ENCODE data around the gene NAPB. TPM values are rescaled to one million over a fixed set of nuclear protein-coding genes. Genes with fewer than 3 reads are reported as not detected.

Gene NAPB
- total RNA-seq, 8 experiments from 2014 or later = 26.9 to 61.4 (median 42.7) TPM

DNA sequence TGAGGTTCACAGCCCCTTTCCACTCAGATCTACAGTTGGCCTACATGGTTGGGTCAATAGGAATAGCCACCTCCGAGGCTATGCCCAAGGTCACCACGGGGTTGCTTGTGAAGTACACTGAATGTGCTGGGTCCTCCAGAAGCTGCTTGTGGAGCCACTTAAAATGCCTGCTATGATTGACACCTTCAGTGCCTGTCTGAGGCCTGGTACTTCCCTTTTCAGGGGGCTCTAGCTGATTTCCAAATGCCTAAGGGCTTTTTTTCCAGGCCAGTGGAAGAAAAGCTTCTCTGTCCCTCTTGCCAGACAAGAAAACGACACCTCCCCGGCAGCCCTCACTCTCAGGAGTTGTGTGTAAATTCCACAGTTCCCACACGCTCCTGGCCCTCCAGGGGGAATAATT lies 77.0 kb downstream of the NAPB start:
- Histone ChIP-seq H3K27ac (no peak overlapping the region), H3K4me3 (no peak overlapping the region), H3K4me1 (replicated peaks in 1 of 2) (peaks cover 4 to 12% of the 10 kb centered on the region in 2 donors)
- WGBS, 10 experiments = 80 to 100% (median 80%) methylated on average over 1 to 4 of the region's 5 CpGs; no CpG with 5 or more reads in 7 of the 10 experiments
- in situ Hi-C loops (cut with MboI; ENCODE audit: low pct_unique_long_range_greater_than_20kb in 2 of 9, low sequenced_read_pairs in 9 of 9, unreplicated experiment in 9 of 9) = loop anchor here in 6 of 9 experiments (10.0 to 25.0 kb wide), 8 partner anchors 290 to 1007 kb away; partner anchors contain the start of genes SSTR4 (in 2 of the 6) and THBD (in 2 of the 6)
- ATAC-seq (replicated peaks in 6 of 8) = no peak

DNA sequence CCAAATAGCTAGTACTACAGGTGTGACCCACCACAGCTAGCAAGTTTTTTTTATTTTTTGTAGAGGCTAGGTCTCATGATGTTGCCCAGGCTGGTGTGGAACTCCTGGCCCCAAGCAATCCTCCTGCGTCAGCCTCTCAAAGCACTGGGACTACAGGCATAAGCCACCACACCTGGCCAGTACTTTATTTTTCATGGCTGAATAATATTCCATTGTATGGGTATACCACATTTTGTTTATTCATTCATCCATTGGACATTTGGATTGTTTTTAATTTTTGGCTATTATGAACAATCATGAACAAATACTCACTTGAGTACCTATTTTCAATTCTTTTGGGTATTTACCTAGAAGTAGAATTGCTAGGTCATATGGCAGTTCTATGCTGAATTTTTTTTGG lies 77.7 kb downstream of the NAPB start:
- no peak for ATAC-seq (replicated peaks in 6 of 8)
- in situ Hi-C loops (cut with MboI; ENCODE audit: low pct_unique_long_range_greater_than_20kb in 2 of 9, low sequenced_read_pairs in 9 of 9, unreplicated experiment in 9 of 9) = loop anchor here in 6 of 9 experiments (10.0 to 25.0 kb wide), 8 partner anchors 289 to 1006 kb away; partner anchors contain the start of genes SSTR4 (in 2 of the 6) and THBD (in 2 of the 6)
- Histone ChIP-seq H3K4me1 (replicated peaks in 1 of 2) (peaks cover 0 to 6% of the 10 kb centered on the region in 2 donors), H3K27ac (no peak overlapping the region), H3K4me3 (no peak overlapping the region)
- WGBS, 10 experiments = 43 to 100% (median 94%) methylated on average over 1 of the region's 1 CpG; no CpG with 5 or more reads in 4 of the 10 experiments

DNA sequence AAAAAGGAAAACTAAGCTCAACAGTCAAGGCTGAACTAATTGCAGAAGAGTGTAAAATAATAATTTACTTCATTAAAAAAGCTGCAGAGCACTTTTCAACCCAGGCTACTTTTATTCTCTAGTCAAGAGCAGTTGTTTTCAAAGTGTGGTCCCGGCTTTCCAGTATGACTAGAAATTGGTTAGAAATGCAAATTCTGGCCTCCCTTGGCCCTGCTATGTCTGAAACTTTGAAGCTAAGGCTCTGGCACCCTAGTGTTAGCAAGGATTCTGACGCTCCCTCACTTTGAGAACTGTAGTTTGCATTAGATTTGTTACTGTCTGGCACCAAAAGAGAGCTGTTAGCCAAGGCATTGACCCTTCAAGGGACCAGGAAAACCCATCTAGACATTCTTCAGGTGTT lies 80.2 kb downstream of the NAPB start:
- Histone ChIP-seq H3K4me3 (no peak overlapping the region), H3K4me1 (replicated peaks in 1 of 2) (peaks cover 5 to 11% of the 10 kb centered on the region in 2 donors), H3K27ac (no peak overlapping the region)
- in situ Hi-C loops (cut with MboI; ENCODE audit: low pct_unique_long_range_greater_than_20kb in 2 of 9, low sequenced_read_pairs in 9 of 9, unreplicated experiment in 9 of 9) = loop anchor here in 6 of 9 experiments (10.0 to 25.0 kb wide), 8 partner anchors 286 to 1004 kb away; partner anchors contain the start of genes SSTR4 (in 2 of the 6) and THBD (in 2 of the 6)
- WGBS, 10 experiments = 8 to 83% (median 33%) methylated on average over 1 to 2 of the region's 2 CpGs; no CpG with 5 or more reads in 4 of the 10 experiments
- no peak for ATAC-seq (replicated peaks in 6 of 8)

DNA sequence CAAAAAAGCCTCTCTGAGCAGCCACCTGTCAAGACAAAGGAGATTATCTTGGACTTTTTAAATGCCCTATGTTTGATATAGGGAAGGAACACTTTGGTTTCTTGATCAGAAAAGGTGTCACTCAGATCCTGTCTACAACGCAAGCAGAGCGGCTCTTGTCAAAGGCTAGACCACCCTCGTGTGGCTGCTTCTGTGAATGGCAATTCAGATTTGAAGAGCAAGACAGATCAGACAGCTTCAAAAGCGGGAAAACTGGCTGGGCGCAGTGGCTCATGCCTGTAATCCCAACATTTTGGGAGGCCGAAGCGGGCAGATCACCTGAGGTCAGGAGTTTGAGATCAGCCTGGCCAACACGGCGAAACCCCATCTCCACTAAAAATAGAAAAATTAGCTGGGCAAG lies 80.8 kb downstream of the NAPB start:
- H3K4me3 ChIP-seq = no peak overlapping the region
- H3K27ac ChIP-seq = no peak overlapping the region
- H3K4me1 ChIP-seq (replicated peaks in 1 of 2) = peaks cover 5 to 11% of the 10 kb centered on the region in 2 donors
- in situ Hi-C loops (cut with MboI; ENCODE audit: low pct_unique_long_range_greater_than_20kb in 2 of 9, low sequenced_read_pairs in 9 of 9, unreplicated experiment in 9 of 9) = loop anchor here in 6 of 9 experiments (10.0 to 25.0 kb wide), 8 partner anchors 286 to 1003 kb away; partner anchors contain the start of genes SSTR4 (in 2 of the 6) and THBD (in 2 of the 6)
- 20 to 71% (median 36%) methylated on average over 1 to 8 of the region's 9 CpGs; no CpG with 5 or more reads in 2 of the 10 experiments for WGBS, 10 experiments
- ATAC-seq (replicated peaks in 6 of 8) = peak; percentile 68 to 88 (median 74)

DNA sequence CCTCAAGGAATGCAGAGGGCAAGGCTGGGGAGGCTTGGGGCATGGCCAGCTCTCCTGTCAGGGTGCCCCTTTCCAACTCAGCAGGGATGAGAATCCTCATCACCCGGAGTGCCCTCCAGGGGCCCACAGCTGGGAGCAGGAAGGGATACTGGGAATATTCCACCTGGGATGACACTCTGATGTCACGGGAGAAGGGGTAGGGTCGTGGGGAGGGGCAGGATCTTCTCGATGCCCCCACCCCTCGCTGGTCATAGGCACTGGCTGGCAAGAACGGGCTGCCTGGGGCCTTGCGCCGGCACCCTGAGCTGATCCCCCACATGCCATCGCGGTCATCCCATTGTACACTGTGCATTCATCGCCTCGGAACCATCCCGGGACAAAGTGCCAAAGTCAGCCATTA lies 81.3 kb downstream of the NAPB start:
- H3K4me1 ChIP-seq (replicated peaks in 1 of 2) = peaks cover 5 to 11% of the 10 kb centered on the region in 2 donors
- ATAC-seq (replicated peaks in 6 of 8) = no peak
- no peak overlapping the region for H3K27ac ChIP-seq
- H3K4me3 ChIP-seq = no peak overlapping the region
- WGBS, 10 experiments = 60 to 100% (median 98%) methylated on average over 1 to 5 of the region's 13 CpGs; no CpG with 5 or more reads in 4 of the 10 experiments
- in situ Hi-C loops (cut with MboI; ENCODE audit: low pct_unique_long_range_greater_than_20kb in 2 of 9, low sequenced_read_pairs in 9 of 9, unreplicated experiment in 9 of 9) = loop anchor here in 8 of 9 experiments (10.0 to 25.0 kb wide), 9 partner anchors 285 to 1005 kb away; partner anchors contain the start of genes SSTR4 (in 2 of the 8) and THBD (in 2 of the 8)

DNA sequence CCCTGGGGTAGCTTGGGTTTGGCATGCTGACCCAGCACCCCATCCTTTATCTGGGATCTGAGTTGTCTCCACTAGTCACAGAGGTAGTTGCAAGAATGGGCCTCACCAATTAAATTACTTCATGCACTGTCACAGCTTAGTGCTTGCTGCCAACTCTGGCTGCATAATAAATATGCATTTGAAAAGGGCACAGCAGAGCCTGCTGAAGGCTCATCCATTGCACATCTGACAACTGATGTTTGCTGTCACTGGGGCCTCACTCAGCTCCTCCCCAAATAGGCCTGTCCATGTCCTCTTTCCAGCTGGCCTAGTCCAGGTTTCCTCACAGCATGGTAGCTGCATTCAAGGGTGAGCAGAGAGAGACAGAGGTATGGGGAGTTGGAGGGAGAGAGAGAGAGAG lies 84.0 kb downstream of the NAPB start:
- no peak overlapping the region for H3K4me3 ChIP-seq
- in situ Hi-C loops (cut with MboI; ENCODE audit: low pct_unique_long_range_greater_than_20kb in 2 of 9, low sequenced_read_pairs in 9 of 9, unreplicated experiment in 9 of 9) = loop anchor here in 7 of 9 experiments (10.0 to 25.0 kb wide), 7 partner anchors 300 to 1003 kb away; partner anchors contain the start of genes SSTR4 (in 2 of the 7) and THBD (in 2 of the 7)
- ATAC-seq (replicated peaks in 6 of 8) = peak; percentile 55 to 94 (median 86)

DNA sequence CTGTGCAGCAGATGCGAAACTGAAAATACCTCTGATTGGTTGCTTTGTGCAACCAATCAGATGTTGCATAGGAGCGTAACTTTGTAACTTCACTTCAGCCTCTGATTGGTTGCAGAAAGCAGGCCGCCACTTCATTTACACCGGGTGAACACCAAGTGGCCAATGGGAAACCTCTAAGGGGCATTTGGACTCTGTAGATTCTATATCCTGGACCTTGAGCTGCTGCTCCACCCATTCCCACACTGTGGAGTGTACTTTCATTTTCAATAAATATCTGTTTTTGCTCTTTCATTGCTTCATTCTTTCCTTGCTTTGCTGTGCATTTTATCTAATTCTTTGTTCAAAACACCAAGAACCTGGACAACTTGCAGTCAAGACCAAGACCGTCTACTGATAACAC lies 84.8 kb downstream of the NAPB start:
- in situ Hi-C loops (cut with MboI; ENCODE audit: low pct_unique_long_range_greater_than_20kb in 2 of 9, low sequenced_read_pairs in 9 of 9, unreplicated experiment in 9 of 9) = loop anchor here in 7 of 9 experiments (10.0 to 25.0 kb wide), 7 partner anchors 299 to 1002 kb away; partner anchors contain the start of genes SSTR4 (in 2 of the 7) and THBD (in 2 of the 7)
- no peak overlapping the region for H3K27ac ChIP-seq
- H3K4me1 ChIP-seq (replicated peaks in 1 of 2) = peaks cover 5 to 11% of the 10 kb centered on the region in 2 donors
- H3K4me3 ChIP-seq = no peak overlapping the region
- 69 to 100% (median 92%) methylated on average over 1 to 5 of the region's 5 CpGs; no CpG with 5 or more reads in 1 of the 10 experiments for WGBS, 10 experiments
- peak in 2 of 8 experiments; percentile 17 to 37 for ATAC-seq (replicated peaks in 6 of 8)

More for the DNA sequence above, 84.0 kb downstream of the NAPB start:
- H3K4me1 ChIP-seq (replicated peaks in 1 of 2) = peaks cover 5 to 11% of the 10 kb centered on the region in 2 donors
- no peak overlapping the region for H3K27ac ChIP-seq

DNA sequence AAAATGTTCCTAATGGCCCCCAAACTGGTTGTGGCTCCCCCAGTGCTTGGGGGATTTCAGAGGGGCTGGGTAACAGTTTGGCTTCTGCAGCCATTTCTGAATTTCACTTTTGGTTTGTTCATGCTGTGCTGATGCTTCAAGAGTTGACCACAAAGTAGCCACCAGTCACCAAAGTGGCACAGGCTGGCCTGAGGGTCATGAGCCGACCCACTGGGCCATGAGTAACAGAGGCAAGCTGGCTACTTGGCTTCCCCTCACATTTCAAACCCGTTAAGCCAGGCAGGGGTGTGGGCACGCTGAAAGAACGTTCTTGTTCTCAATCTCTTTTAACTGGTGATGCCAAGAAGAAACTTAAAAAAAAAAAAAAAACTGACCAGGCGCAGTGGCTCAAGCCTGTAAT lies 85.8 kb downstream of the NAPB start:
- in situ Hi-C loops (cut with MboI; ENCODE audit: low pct_unique_long_range_greater_than_20kb in 2 of 9, low sequenced_read_pairs in 9 of 9, unreplicated experiment in 9 of 9) = loop anchor here in 7 of 9 experiments (10.0 to 25.0 kb wide), 7 partner anchors 298 to 1001 kb away; partner anchors contain the start of genes SSTR4 (in 2 of the 7) and THBD (in 2 of the 7)
- H3K27ac ChIP-seq = no peak overlapping the region
- peaks cover 5 to 11% of the 10 kb centered on the region in 2 donors for H3K4me1 ChIP-seq (replicated peaks in 1 of 2)
- no peak overlapping the region for H3K4me3 ChIP-seq
- no peak for ATAC-seq (replicated peaks in 6 of 8)
- 43 to 100% (median 88%) methylated on average over 1 to 5 of the region's 5 CpGs; no CpG with 5 or more reads in 3 of the 10 experiments for WGBS, 10 experiments

DNA sequence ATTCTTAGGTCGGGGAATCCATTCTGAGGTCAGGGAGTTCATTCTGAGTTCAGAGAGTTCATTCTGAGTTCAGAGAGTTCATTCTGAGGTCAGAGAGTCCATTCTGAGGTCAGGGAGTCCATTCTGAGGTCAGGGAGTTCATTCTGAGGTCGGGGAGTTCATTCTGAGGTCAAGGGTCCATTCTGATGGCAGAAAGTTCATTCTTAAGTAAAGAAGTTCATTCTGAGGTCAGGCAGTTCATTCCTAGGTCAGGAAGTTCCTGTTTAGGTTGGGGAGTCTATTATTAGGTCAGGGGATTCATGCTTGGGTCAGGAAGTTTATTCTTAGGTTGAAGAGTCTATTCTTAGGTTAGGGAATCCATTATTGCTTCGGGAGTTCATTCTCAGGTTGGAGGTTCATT lies 87.2 kb downstream of the NAPB start:
- H3K4me3 ChIP-seq = no peak overlapping the region
- no peak for ATAC-seq (replicated peaks in 6 of 8)
- H3K27ac ChIP-seq = no peak overlapping the region
- in situ Hi-C loops (cut with MboI; ENCODE audit: low pct_unique_long_range_greater_than_20kb in 2 of 9, low sequenced_read_pairs in 9 of 9, unreplicated experiment in 9 of 9) = loop anchor here in 7 of 9 experiments (10.0 to 25.0 kb wide), 7 partner anchors 297 to 999 kb away; partner anchors contain the start of genes SSTR4 (in 2 of the 7) and THBD (in 2 of the 7)
- WGBS, 10 experiments = 0 to 100% (median 50%) methylated on average over 1 to 3 of the region's 3 CpGs; no CpG with 5 or more reads in 3 of the 10 experiments
- H3K4me1 ChIP-seq (replicated peaks in 1 of 2) = peaks cover 5 to 11% of the 10 kb centered on the region in 2 donors

DNA sequence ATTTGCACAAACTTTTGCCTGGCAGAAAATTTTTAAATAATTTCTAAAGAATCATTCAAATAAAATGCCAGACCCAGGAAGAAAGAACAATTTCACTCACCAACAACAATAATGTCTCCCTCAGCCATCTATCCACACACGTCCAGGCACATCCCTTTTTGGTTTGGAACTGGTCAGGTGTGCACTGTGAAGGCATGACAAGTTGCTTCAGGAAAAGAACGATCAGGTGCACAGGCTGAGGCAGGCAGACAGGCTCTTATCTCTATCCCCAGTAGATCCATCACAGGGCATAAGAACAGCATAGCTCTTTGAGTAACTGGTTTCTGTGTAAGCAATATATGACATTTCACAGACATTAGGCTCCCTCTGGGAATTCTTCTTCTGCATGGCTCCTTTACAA lies 88.8 kb downstream of the NAPB start:
- ATAC-seq (replicated peaks in 6 of 8) = no peak
- whole genome bisulfite sequencing, 10 experiments = 30 to 86% (median 59%) methylated on average over 1 to 2 of the region's 2 CpGs; no CpG with 5 or more reads in 4 of the 10 experiments
- in situ Hi-C loops (cut with MboI; ENCODE audit: low pct_unique_long_range_greater_than_20kb in 2 of 9, low sequenced_read_pairs in 9 of 9, unreplicated experiment in 9 of 9) = loop anchor here in 7 of 9 experiments (10.0 to 25.0 kb wide), 7 partner anchors 295 to 998 kb away; partner anchors contain the start of genes SSTR4 (in 2 of the 7) and THBD (in 2 of the 7)
- H3K4me3 ChIP-seq = no peak overlapping the region
- H3K4me1 ChIP-seq (replicated peaks in 1 of 2) = peaks cover 3 to 7% of the 10 kb centered on the region in 2 donors
- no peak overlapping the region for H3K27ac ChIP-seq

DNA sequence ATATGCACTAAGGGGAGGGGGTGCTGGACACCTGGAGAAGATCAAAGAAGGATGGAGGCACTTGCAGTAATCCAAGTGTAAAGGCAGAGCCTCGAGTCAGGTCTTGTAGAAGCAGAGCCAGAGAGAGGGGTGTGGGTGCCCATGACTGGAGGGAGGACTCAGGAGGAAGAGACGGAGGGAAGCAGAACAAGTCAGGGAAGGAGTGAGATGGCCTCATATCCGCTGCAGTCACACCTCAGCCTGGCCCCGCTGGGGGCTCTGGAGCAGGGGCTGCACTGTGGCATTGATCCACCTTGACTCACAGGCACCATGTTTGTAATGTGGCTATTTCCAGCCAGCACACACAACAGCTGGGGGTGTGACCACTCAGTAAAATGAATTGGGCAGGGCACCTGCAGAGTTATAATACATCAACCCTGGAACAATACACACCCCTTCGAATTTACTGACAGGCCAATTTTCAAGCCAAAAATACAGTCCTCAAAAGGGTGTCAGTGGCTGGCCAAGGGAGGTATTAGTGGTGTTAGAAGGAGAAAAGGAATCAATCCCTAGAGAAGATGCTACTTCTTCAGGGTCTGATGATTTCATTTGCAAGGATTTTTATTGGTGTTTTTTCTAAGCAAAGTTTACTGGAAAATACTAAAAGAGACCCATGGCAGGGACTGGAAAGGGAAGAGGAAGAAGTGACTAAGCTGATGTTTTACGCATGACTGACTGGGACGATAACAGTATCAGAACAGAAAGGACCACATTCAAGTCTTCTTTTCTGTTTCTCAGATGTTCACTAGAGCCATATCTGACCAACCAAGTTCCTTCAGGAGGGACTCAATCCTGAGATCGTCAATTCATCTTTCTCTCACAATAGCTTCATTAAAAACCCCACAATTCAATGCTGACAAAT lies 89.6 kb downstream of the NAPB start:
- ATAC-seq (replicated peaks in 6 of 8) = peak in 2 of 8 experiments; percentile 53 to 71
- Histone ChIP-seq H3K4me3 (no peak overlapping the region), H3K4me1 (replicated peaks in 1 of 2) (peaks cover 0 to under 1% of the 10 kb centered on the region in 2 donors), H3K27ac (no peak overlapping the region)
- WGBS, 10 experiments = 13 to 88% (median 64%) methylated on average over 2 to 7 of the region's 8 CpGs; no CpG with 5 or more reads in 1 of the 10 experiments
- in situ Hi-C loops (cut with MboI; ENCODE audit: low pct_unique_long_range_greater_than_20kb in 2 of 9, low sequenced_read_pairs in 9 of 9, unreplicated experiment in 9 of 9) = loop anchor here in 7 of 9 experiments (10.0 to 25.0 kb wide), 7 partner anchors 294 to 997 kb away; partner anchors contain the start of genes SSTR4 (in 2 of the 7) and THBD (in 2 of the 7)
